PC-3 (cell line): ENCODE measurements around the gene EVL.

Experiments used
- CTCF ChIP-seq: fragments of 300-600 bp; sonication (generic); conservative IDR thresholded peaks from 2 replicates; pipeline ENCODE4 v1.5.1; 2017; ENCODE audit warnings: antibody characterized with exemption, low read depth, mild to moderate bottlenecking, low read length
- EZH2 ChIP-seq: fragments of 300-600 bp; sonication (generic); IDR thresholded peaks from one replicate; pipeline ENCODE4 v1.6.1; 2017; ENCODE audit warnings: antibody characterized with exemption, mild to moderate bottlenecking, low read length; ENCODE audit not compliant: unreplicated experiment
- EZH2phosphoT487 ChIP-seq: fragments of 300-600 bp; sonication (generic); IDR thresholded peaks from 2 replicates; pipeline ENCODE4 v1.6.1; 2018; ENCODE audit warnings: mild to moderate bottlenecking, antibody characterized with exemption, low read length, borderline replicate concordance

- no peak for TF ChIP-seq CTCF
- no peak for TF ChIP-seq EZH2phosphoT487
- TF ChIP-seq EZH2: no peak
Measured at GRCh38 chr14:100115236-100115635, 50.0 kb downstream of the EVL start.
